C4-2B (cell line): ENCODE results near the gene JTB.

ENCODE experiments used
- H3K27ac ChIP-seq: fragments of 450-650 bp; 2 replicates; pipeline ENCODE4 v1.5.1; 2017
- ZFX ChIP-seq: fragments of 450-650 bp; IDR thresholded peaks from 2 replicates; pipeline ENCODE4 v1.6.1; 2017
- TF ChIP-seq, protein P1 (sequence below): fragments of 450-650 bp; conservative IDR thresholded peaks from 2 replicates; pipeline ENCODE4 v1.5.1; 2017; ENCODE audit warnings: mild to moderate bottlenecking

The JTB gene

DNA sequence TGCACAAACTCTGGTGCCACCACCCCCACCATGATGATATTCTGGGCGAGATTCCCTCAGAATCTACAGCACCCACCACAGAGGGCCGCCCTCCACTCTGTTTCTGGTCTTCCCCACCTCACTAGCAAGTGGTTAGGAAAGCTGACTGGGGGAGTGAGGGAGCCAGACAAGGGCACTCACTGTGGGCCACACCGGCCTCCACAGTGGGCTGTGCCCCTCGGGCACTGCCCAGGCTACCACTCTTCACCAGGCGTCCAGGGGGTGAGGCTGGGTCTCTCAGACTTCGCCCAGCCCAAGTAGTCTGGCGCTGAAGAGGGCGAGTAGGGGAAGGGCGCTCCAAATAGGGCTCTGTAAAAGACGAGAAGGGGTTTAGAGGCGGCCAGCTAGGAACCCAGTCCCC is 43.5 kb downstream of the JTB start:
- no peak for TF ChIP-seq ZFX
- TF ChIP-seq, protein P1, sequence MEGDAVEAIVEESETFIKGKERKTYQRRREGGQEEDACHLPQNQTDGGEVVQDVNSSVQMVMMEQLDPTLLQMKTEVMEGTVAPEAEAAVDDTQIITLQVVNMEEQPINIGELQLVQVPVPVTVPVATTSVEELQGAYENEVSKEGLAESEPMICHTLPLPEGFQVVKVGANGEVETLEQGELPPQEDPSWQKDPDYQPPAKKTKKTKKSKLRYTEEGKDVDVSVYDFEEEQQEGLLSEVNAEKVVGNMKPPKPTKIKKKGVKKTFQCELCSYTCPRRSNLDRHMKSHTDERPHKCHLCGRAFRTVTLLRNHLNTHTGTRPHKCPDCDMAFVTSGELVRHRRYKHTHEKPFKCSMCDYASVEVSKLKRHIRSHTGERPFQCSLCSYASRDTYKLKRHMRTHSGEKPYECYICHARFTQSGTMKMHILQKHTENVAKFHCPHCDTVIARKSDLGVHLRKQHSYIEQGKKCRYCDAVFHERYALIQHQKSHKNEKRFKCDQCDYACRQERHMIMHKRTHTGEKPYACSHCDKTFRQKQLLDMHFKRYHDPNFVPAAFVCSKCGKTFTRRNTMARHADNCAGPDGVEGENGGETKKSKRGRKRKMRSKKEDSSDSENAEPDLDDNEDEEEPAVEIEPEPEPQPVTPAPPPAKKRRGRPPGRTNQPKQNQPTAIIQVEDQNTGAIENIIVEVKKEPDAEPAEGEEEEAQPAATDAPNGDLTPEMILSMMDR = no peak
- H3K27ac ChIP-seq = no peak overlapping the region

DNA sequence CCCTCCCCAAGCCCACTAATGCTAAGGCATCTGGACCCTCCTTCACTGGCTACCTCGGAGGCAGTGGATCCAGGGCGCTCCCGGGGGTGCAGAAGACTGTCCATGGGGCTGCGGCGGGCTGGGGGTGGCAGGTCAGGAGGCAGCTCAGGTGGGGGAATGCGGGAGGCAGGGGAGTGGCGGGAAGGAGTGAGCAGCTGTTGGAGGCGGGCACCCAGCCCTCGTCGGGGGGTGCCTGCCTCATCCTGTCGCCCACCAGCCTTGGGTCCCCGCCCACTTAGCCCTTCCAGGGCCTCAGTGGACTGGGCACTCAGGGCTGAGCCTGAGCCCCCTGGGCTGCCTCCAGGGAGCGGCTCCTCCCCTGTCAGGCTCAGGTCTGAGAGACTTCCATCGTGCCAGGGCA is 44.0 kb downstream of the JTB start:
- no peak overlapping the region for H3K27ac ChIP-seq
- TF ChIP-seq ZFX = no peak
- TF ChIP-seq, protein P1 = no peak

DNA sequence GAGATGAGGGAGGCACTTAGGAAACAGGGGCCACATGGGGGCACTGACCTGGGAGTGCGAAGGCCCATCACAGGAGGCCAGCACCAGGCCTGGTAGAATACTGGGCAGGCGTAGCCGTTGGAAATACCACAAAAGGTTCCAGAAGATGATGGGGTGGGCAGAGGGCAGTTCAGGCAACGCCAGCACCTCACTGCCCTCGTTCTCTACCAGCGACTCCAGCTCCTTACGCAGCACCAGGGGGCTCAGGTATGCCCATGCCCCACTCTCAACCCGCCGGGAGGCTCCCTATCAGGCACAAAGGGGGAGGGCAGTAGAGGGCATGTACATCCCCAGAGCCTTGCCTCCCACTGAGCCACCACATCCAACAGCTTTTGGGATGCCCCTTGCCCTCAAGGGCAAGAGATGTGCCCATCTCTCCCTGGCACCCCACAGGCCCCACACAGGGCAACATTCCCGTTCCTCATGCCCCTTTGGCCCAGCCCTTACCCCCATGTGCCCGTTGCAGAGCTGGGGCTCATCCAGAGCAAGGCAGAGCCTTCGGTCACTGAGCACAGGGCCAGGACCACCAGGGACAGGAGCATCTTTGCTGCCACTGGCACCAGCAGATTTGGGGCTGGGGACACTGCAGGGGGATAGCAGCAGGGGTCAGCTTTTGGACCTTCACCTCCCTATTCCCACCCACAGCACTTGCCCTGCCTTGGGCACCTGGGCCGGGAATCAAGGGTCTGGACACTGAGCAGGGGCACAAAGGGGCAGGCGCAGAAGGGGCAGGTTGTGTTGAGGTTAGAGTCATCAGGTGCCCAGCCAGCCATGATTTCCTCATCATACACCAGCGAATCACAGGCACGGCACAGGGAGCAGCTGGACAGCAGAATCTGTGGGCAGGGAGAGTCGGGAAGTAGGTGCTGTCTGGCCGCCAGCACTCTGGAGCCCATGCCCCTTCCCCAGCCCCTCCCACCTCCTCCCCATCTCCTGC is 45.0 kb downstream of the JTB start:
- TF ChIP-seq ZFX = no peak
- TF ChIP-seq, protein P1 = no peak
- H3K27ac ChIP-seq = no peak overlapping the region

DNA sequence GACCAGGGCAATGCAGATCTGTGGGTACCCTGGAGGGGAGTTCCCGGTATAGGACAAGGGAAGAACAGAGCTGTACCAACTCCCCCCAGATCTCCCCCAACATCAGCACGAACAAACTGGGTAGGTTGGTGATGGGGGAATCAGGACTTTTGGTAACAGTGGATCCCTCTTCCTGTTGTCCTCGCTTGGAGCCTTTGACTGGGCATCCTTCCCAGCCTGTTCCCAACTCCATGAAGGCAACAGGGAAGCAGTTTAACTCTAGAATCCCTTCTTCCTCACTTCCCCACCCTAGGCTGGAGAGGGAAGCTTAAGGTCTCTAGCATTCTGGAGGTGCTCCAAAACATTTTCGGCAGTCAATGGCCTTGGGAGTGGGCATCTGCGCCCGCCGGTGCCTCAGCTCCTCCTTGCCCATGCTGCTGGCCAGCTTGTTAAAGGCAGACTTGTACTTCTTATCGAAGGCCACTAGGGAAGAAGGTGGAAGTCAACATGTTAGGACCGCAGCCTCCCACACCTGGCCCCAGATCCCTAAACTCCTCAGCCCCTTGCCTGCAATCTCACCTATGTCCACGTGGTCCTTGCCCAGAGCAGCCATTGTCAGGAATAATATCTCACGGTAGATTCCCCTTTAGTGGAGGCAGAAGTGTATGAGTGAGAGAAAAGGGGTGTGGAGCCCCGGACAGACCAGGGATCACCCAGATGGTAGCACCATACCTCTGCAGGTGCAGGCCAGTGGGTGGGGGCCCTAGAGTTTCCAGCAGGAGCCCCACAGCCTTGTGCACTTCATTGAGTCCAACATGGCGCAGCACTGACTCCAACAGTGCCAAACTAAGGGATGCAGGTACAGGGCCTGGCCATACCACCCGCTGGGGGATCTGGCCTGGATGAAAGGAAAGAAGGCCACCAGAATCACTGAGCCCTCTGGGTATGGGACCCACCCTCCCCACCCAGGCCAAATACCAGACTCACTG is 47.2 kb downstream of the JTB start:
- TF ChIP-seq ZFX = no peak
- TF ChIP-seq, protein P1 = no peak
- no peak overlapping the region for H3K27ac ChIP-seq

DNA sequence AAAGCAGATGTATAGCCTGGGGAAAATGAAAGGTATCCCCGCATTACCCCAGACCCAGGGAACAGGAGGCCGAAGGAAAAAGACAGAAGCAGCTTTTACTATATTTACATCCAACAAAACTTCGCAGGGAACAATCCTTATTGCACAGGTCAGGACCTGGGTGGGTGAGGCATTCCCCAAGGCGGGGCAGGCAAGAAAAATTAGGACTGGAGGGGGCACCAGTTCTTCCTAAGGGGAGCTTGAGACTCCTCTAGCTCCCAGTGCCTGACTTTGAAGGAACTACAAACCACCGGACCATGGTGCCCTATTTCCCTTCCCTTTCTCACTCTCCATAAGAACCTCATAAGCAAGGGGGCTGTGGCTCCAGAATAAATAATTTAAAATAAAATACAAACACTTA is 48.0 kb downstream of the JTB start:
- no peak overlapping the region for H3K27ac ChIP-seq
- no peak for TF ChIP-seq ZFX
- TF ChIP-seq, protein P1 = no peak

DNA sequence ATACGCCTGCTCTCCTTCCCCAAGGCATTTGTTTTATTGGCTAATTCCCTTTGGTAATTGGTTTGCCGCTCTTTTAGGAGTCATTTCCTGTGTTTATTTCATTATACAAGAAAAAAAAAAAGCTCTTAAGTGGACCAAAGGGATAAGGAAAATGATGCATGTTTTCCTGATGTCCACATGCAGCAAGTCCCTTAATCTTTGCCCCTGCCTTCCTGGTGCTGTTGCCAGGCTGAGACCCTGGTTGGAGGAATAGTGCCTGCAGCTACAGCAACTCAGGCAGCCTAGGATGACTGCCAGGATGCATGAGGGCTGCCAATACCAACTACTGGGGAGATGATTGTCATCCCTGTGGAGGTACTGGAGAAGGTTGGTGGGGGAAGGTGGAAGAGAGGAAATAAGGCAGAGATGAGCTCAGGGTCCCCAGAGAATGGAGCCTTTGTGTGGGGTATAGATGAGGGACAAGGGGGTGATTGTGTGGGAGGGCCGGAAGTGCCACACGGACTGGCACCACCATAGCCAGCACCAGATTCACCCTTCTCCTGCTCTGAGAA is 48.6 kb downstream of the JTB start:
- H3K27ac ChIP-seq = no peak overlapping the region
- no peak for TF ChIP-seq ZFX
- TF ChIP-seq, protein P1 = no peak

DNA sequence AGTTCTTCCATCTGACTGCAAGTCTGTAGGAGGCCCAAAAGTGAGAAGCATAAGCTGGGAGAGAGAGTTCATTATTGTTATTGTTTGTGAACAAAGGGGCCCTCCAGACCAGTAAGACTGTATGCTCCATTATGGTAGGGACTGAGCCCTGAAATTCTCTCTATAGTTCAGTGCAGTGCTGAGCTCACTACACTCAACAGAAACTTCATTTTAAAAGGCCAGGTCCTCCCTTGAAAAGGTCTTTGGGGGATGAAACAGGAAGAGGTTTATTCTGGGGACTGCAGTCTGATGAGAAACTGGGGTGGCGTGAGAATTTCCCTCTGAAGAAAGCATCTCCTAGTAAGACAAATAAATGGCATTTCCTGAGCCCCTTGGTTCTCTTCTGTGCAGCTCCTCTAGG is 49.2 kb downstream of the JTB start:
- H3K27ac ChIP-seq = no peak overlapping the region

More for the DNA sequence above, 49.2 kb downstream of the JTB start:
- no peak for TF ChIP-seq ZFX
- TF ChIP-seq, protein P1 = no peak
